Putamen (tissue), 1 donor: ENCODE measurements around the gene IVL.

Experiments
- DNase-seq: peaks from one replicate; pipeline ENCODE4 v3.0.0-alpha.2; 2016; ENCODE audit warnings: low spot score

IVL gene

GRCh38 chr1:152946651-152947256, 38.4 kb downstream of the IVL start, which contains the start of gene SPRR5:
TSS of gene SPRR5 (plus strand) at chr1:152947206. CDS start at chr1:152948555, 1,349 bp downstream.
- DNase-seq = no peak

DNA sequence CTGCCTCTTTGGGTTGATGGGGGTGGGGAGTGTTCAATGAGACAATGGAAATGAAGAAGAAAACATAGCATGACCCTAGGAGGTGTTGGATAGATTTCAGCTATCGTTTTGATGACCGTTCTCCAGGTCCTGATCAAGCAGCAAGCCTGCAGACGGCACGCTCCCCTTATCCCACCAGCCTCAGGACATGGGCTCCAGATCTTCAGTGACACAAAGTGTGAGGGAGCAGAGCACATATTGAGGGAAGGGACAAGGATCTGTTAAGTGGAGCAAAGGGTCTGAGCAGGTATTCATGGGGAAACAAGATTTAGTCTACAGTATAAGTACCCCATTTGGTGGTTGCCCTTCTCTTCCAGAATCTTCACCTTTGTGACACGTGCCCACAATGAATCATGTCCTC, 43.4 kb downstream of the IVL start:
- DNase-seq = no peak

DNA sequence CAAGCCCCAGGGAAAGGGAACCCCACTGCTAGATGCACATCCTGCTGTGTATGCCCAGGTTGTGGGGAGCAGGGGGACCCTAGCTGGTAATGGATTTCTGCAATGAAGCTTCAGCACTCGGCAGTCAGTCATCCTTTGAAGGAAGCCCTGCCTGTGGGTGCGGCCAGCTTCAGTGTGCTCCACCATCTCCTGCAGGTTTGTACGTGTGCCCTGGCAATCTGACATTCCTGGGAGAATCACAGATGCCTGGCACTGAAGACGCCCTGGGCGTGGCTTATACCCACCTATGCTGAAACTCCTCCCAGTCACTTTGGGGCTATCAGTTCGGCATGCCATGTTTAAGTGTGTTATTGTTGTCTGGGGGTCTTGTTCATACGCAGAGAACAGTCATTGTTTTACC, 45.4 kb downstream of the IVL start:
- DNase-seq = no peak

- no peak for DNase-seq
Measured at GRCh38 chr1:152954436-152954835, 46.1 kb downstream of the IVL start.

- DNase-seq = no peak
Measured at GRCh38 chr1:152957561-152957960, 49.2 kb downstream of the IVL start.

DNA sequence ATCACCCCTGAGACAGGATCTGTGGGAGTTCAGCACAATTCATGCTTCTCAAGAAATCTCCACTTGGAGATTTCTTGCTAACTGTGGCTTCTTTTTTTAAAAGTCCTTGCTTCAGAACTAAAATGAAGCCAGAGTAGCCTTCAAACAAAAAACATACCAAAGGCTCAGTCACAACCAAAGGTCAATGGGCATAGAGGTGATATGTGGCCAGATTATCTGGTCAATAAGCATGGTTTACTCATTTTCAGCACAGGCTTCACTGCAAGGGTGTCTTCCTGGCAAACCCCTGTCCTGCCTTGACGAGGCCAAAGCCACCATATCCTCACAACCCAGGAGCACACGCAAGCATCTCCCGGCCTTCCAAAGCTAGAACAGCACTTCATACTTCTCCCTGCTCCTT, 50.9 kb downstream of the IVL start:
- no peak for DNase-seq

GRCh38 chr1:152959801-152960451, 51.6 kb downstream of the IVL start:
- DNase-seq = no peak

DNA sequence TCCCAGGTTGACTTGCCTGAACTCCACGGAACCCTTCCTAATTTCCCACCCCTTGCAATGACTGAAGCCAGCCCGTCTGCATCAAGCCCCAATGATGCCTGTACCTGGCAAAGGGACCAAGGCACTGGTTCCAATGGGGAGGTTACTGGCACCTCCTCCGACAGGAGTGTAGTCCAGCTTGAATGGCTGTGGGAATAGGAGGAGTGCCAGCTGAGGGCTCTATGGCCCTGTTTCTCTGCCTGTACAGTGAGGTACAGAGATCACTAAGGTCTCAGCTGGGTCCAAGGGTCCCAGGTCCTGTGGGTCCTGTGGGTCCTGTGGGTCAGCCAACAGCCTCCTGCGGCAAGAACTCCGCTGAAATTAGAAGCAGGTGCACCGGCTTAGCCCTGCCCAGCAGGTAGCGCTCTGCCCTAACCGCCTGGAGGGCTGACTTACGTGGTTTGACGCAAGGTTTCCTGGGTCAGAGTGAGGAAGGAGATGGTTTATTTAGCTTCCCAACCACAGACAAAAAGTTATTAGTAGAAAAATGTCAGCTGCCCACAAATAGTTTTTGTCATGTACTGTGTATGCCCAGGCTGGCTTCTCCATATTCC, 52.2 kb downstream of the IVL start:
- no peak for DNase-seq
